Retinal pigment epithelial cell (primary cell): Measurements from ENCODE around the gene RAE1.

ENCODE experiments used
- DNase-seq: peaks from one replicate; pipeline ENCODE4 v3.0.0-alpha.2; 2010; ENCODE audit warnings: low read depth
- H3K4me3 ChIP-seq: 2 replicates; pipeline ENCODE4 v1.5.1; 2011; ENCODE audit warnings: mild to moderate bottlenecking, low read length, control low read depth, moderate library complexity
- TF ChIP-seq, protein P1 (sequence below): conservative IDR thresholded peaks from 2 replicates; pipeline ENCODE4 v1.5.1; 2011; ENCODE audit warnings: low read depth, low read length, control low read depth, inconsistent platforms

Gene RAE1

GRCh38 chr20:57319584-57319983 lies 31.5 kb upstream of the RAE1 start:
- no peak overlapping the region for H3K4me3 ChIP-seq
- no peak for DNase-seq
- TF ChIP-seq, protein P1, sequence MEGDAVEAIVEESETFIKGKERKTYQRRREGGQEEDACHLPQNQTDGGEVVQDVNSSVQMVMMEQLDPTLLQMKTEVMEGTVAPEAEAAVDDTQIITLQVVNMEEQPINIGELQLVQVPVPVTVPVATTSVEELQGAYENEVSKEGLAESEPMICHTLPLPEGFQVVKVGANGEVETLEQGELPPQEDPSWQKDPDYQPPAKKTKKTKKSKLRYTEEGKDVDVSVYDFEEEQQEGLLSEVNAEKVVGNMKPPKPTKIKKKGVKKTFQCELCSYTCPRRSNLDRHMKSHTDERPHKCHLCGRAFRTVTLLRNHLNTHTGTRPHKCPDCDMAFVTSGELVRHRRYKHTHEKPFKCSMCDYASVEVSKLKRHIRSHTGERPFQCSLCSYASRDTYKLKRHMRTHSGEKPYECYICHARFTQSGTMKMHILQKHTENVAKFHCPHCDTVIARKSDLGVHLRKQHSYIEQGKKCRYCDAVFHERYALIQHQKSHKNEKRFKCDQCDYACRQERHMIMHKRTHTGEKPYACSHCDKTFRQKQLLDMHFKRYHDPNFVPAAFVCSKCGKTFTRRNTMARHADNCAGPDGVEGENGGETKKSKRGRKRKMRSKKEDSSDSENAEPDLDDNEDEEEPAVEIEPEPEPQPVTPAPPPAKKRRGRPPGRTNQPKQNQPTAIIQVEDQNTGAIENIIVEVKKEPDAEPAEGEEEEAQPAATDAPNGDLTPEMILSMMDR: no peak

DNA sequence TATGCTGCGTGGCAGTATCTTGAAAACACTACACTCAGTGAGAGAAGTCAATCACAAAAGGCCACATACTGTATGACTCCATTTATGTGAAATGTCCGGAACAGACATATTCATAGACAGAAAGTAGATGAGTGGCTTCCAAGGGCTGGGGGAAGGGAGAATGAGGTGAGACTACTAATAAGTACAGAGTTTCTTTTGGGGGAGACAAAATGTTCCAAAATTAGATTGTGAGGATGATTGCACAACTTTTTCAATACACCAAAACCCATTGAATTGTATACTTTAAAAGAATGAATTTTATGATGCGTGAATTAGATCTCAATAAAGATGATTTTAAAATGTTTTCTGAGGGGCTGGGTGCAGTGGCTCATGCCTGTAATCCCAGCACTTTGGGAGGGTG lies 30.7 kb upstream of the RAE1 start:
- no peak overlapping the region for H3K4me3 ChIP-seq
- no peak for DNase-seq
- TF ChIP-seq, protein P1: no peak

DNA sequence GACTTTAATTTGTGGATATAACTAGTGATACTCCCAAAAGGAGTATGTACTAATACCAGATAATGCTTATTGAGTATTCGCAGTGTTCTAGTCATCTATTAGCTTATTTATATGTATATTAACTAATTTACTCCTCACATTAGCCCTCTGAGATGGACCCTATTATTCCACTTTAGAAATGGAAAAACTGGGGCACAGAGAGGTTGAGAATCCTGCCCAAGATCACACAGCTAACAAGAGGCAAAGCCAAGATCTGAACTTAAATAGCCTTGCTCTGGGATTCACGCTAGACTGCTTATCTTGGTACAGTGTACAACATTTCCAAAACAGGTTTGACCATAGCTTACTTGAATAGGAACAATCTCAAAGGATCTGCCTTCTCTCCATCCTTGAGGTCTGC lies 29.9 kb upstream of the RAE1 start:
- no peak for DNase-seq
- no peak overlapping the region for H3K4me3 ChIP-seq
- TF ChIP-seq, protein P1: no peak

- no peak overlapping the region for H3K4me3 ChIP-seq
- no peak for DNase-seq
- TF ChIP-seq, protein P1: no peak
These were observed 28.6 kb upstream of the RAE1 start for GRCh38 chr20:57322476-57322875.

GRCh38 chr20:57323034-57323433 lies 28.0 kb upstream of the RAE1 start:
- H3K4me3 ChIP-seq: no peak overlapping the region
- DNase-seq: peak; percentile 44

DNA sequence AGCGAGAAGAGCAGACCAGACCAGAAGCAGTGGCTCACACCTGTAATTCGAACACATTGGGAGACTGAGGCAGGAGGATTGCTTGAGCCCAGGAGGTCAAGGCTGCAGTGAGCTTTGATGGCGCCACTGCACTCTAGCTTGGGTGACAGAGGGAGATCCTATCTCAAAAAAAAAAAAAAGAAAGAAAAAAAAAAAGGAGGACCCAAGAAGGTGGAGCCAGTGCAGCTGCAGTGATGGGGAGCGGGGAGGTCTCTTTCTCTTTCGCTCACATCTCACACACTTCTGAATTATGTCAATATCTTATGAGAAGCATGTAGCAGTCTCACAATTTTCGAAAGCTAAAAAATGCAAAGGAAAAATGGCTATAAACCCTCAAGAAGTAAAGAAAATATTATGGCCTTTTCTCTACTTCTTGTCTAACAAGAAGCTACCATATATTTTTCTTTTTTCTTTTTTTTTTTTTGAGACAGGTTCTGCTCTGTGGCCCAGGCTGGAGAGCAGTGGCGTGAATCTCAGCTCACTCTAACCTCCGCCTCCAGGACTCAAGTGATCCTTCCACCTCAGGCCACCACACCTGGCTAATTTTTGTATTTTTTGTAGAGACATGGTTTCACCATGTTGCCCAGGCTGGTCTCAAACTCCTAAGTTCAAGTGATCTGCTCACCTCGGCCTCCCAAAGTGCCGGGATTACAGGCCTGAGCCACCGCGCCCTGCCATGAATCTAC lies 25.3 kb upstream of the RAE1 start:
- no peak for DNase-seq
- TF ChIP-seq, protein P1: no peak
- no peak overlapping the region for H3K4me3 ChIP-seq

More at GRCh38 chr20:57323034-57323433, 28.0 kb upstream of the RAE1 start:
- TF ChIP-seq, protein P1: no peak

DNA sequence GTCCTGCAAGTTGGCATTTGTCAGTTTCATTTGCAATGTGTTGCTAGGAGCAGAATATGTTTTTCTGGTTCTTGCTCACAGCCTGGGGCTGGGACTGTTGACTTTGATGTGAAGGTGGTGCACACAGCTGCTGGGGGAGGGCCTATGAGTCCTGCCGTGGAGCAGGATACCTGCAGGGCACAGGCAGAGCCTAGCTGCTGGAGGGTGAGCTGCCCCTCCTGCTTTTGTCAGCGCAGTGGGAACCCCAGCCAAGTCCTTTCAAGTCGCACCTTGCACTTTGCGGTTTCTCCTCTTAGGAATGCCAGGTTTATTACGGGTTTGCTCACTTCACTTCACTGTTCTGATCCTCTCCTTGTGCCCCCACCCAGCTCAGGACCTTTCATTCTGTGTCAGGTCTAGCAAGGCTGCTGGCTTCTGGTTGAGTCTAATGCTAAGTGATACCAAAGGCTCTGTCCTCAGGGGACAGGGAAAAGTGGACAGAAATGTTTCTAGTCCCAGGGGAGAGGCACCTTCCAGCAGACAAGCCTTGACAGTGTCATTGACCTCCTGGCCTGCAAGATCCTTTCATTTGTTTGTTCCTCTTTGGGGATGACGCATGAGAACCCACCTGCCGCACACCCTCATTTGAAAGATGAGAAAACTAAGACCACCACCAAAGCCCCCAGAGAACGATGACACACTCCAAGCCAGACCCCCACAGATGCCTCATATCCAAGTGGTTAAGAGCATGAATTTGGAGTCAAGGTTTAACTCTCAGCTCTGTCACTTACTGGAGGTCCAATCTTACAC lies 24.2 kb upstream of the RAE1 start:
- H3K4me3 ChIP-seq: no peak overlapping the region
- TF ChIP-seq, protein P1: no peak
- no peak for DNase-seq
